Measurements from ENCODE around the gene AVL9. TPM values are rescaled to one million over a fixed set of nuclear protein-coding genes. Genes with fewer than 3 reads are reported as not detected.
A peak's percentile ranks its signal among the peaks of the same experiment; 100 is the strongest.

The AVL9 gene
- total and polyA plus RNA-seq, 12 donors: 6.3 to 21.7 (median 15.1) TPM

DNA sequence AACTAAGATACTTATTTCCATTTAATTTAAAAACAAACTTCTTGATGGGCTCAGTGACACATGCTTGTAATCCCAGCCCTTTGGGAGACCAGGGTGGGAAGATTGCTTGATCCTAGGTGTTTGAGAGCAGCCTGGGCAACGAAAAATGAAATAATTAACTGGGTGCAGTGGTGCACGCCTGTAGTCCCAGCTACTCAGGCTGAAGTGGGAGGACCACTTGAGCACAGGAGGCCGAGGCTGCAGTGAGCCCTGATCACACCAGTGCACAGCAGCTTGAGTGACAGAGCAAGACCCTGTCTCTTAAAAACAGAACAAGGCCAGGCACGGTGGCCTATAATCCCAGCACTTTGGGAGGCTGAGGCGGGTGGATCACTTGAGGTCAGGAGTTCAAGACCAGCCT is 37.4 kb downstream of the AVL9 start:
- Histone ChIP-seq H3K36me3 (peaks cover 0 to 5% (median 0%) of the 10 kb centered on the region in 9 donors), H3K9me3 (no peaks in the 10 kb centered on the region), H3K4me1 (peaks cover 0 to 31% (median 15%) of the 10 kb centered on the region in 9 donors), H3K27me3 (no peaks in the 10 kb centered on the region), H3K27ac (no peak overlapping the region), H3K4me3 (no peak overlapping the region)
- ATAC-seq (no peak), DNase-seq (no peak)
- 93 to 94% methylated on average over 5 of the region's 5 CpGs for WGBS, 2 donors
- intact Hi-C loops (cut with DNase I): no loop called here
- TF ChIP-seq, protein P1, sequence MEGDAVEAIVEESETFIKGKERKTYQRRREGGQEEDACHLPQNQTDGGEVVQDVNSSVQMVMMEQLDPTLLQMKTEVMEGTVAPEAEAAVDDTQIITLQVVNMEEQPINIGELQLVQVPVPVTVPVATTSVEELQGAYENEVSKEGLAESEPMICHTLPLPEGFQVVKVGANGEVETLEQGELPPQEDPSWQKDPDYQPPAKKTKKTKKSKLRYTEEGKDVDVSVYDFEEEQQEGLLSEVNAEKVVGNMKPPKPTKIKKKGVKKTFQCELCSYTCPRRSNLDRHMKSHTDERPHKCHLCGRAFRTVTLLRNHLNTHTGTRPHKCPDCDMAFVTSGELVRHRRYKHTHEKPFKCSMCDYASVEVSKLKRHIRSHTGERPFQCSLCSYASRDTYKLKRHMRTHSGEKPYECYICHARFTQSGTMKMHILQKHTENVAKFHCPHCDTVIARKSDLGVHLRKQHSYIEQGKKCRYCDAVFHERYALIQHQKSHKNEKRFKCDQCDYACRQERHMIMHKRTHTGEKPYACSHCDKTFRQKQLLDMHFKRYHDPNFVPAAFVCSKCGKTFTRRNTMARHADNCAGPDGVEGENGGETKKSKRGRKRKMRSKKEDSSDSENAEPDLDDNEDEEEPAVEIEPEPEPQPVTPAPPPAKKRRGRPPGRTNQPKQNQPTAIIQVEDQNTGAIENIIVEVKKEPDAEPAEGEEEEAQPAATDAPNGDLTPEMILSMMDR (IDR thresholded peaks at IDR 0.05): no peak

DNA sequence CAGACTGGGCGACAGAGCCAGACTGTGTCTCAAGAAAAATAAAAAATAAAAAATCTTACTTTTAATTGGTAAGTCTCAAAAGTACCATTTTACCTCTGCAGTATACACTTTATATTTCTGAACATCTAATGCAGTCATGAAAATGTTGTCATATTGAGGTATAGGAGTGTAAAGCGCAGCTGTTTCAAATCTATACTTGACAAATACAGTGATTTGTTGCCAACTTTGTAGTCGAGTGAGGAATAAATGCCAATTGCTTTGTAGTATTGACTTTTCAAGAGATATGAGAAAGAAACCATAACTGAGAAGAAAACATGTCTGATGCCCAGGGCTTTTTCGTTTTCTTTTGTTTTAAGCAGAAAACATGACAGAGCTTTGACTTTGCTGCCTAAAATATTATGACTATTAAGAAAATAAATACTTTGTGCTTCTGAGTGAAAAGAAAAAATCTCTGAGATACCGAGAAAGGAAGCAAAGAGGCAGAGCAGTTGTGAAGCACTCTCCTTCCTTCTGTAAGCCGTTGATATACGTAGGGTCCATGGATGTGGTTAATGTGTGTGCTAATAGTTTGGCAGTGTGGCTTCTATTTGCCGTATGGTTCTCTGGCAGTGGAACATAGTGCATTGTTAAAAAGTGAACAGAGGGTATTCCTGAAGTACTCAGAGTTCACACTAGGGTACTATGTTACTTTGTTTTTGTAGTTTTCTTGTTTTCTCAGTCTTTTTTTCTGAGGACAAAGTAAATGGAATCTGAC is 38.2 kb downstream of the AVL9 start:
- H3K36me3 ChIP-seq: peaks cover 0 to 5% (median 0%) of the 10 kb centered on the region in 9 donors
- peaks cover 0 to 31% (median 19%) of the 10 kb centered on the region in 9 donors for H3K4me1 ChIP-seq
- no peaks in the 10 kb centered on the region for H3K27me3 ChIP-seq
- no peaks in the 10 kb centered on the region for H3K9me3 ChIP-seq
- DNase-seq: no peak
- ATAC-seq: no peak
- TF ChIP-seq, protein P1 (IDR thresholded peaks at IDR 0.05): no peak
- WGBS, 2 donors: 74 to 75% methylated on average over 8 of the region's 8 CpGs
- peak overlapping the region in 1 of 10 donors; percentile 8 for H3K27ac ChIP-seq
- intact Hi-C loops (cut with DNase I): no loop called here
- H3K4me3 ChIP-seq: no peak overlapping the region

DNA sequence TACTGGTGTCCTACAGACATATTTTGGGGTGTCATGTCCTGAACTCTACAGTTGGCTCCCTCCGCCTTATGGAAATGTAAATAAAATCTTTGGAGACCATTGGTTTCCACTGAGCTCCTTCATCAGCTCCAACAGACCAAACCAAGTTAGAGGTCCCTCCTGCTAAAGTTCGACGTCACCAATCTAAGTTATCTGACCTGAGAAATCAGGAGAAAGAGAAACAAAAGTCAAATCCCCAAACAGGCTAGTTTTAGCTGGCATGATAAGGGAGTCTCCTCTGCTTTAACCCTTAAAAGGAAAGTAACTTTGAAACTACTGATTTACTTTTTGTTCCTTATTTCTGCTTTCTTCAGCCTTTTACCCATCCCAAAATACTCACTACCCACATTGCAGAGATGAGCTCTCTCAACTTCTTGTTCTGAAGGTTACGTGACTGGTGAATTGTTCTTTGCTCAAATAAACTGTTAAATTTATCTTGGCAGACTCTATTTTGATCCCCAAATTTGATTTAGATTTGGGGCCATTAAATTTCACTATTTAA is 39.9 kb downstream of the AVL9 start:
- DNase-seq (no peak), ATAC-seq (no peak)
- WGBS, 2 donors: 64 to 90% methylated on average over 4 of the region's 4 CpGs
- Histone ChIP-seq H3K4me3 (no peak overlapping the region), H3K9me3 (no peaks in the 10 kb centered on the region), H3K36me3 (peaks cover 0 to 5% (median 0%) of the 10 kb centered on the region in 9 donors), H3K27me3 (no peaks in the 10 kb centered on the region), H3K4me1 (peaks cover 0 to 31% (median 19%) of the 10 kb centered on the region in 9 donors), H3K27ac (no peak overlapping the region)
- intact Hi-C loops (cut with DNase I): loop anchor here in 2 of 10 donors (5.0 kb wide), 2 partner anchors 33 to 38 kb away; partner anchors contain the start of gene AVL9 (in 1 of the 2)
- TF ChIP-seq, protein P1 (IDR thresholded peaks at IDR 0.05): no peak

DNA sequence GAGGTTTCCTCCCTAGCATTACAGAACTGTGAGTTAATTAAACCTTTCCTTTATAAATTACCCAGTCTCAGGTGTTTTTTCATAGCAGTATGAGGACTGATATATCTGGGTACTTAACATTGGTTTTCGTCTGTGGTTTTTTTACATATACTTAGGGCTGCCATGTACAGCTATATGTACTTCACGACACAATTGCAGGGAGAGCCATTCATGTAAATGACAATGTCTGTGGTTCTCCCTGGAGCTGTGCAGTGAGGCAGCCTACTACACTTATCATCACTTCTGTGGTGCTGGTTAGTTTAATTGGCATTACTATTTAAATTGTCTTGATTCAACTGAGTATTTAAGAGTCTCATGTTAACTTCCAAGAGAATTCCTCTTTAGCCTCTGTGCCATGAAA is 40.7 kb downstream of the AVL9 start:
- Histone ChIP-seq H3K36me3 (peaks cover 0 to 5% (median 0%) of the 10 kb centered on the region in 9 donors), H3K27me3 (no peaks in the 10 kb centered on the region), H3K4me3 (no peak overlapping the region), H3K9me3 (no peaks in the 10 kb centered on the region), H3K27ac (no peak overlapping the region), H3K4me1 (peaks cover 0 to 31% (median 19%) of the 10 kb centered on the region in 9 donors)
- intact Hi-C loops (cut with DNase I): loop anchor here in 2 of 10 donors (5.0 kb wide), 2 partner anchors 34 to 39 kb away; partner anchors contain the start of gene AVL9 (in 1 of the 2)
- WGBS, 2 donors: 77 to 97% methylated on average over 2 of the region's 2 CpGs
- ATAC-seq: no peak
- TF ChIP-seq, protein P1 (IDR thresholded peaks at IDR 0.05): no peak
- DNase-seq: no peak

Measured in heart right ventricle (tissue), 16 donors.